Trophoblast cell (in vitro differentiated cells and primary cell): ENCODE measurements around the gene OPRM1.

Experiments
- DNase-seq, 2 donors: peaks; one replicate each; pipeline ENCODE4 v3.0.0-alpha.2; 2016
- H2AFZ ChIP-seq: 2 replicates; pipeline ENCODE4 v1.6.1; 2013; ENCODE audit warnings: low read length, moderate library complexity, mild to moderate bottlenecking; ENCODE audit not compliant: insufficient read depth, poor library complexity
- H2AK5ac ChIP-seq: 2 replicates; pipeline ENCODE4 v1.6.1; 2013; ENCODE audit warnings: mild to moderate bottlenecking, low read length
- H2BK120ac ChIP-seq: 2 replicates; pipeline ENCODE4 v1.6.1; 2013; ENCODE audit warnings: low read length, mild to moderate bottlenecking, moderate library complexity; ENCODE audit not compliant: insufficient read depth, poor library complexity
- H2BK12ac ChIP-seq: 2 replicates; pipeline ENCODE4 v1.6.1; 2013; ENCODE audit warnings: mild to moderate bottlenecking, low read length, moderate library complexity
- H2BK5ac ChIP-seq: 2 replicates; pipeline ENCODE4 v1.6.1; 2013; ENCODE audit warnings: low read length, low read depth, moderate library complexity, mild to moderate bottlenecking; ENCODE audit not compliant: poor library complexity
- H3K14ac ChIP-seq: 2 replicates; pipeline ENCODE4 v1.6.1; 2013; ENCODE audit warnings: mild to moderate bottlenecking, low read length
- H3K18ac ChIP-seq: 2 replicates; pipeline ENCODE4 v1.6.1; 2013; ENCODE audit warnings: mild to moderate bottlenecking, low read length
- H3K23ac ChIP-seq: 2 replicates; pipeline ENCODE4 v1.6.1; 2013; ENCODE audit warnings: low read length
- H3K27ac ChIP-seq: 2 replicates; pipeline ENCODE4 v1.5.1; 2013; ENCODE audit warnings: low read depth, mild to moderate bottlenecking, inconsistent platforms, low read length, moderate library complexity
- H3K27me3 ChIP-seq: 2 replicates; pipeline ENCODE4 v1.6.1; 2013; ENCODE audit warnings: inconsistent platforms, mild to moderate bottlenecking, low read length, moderate library complexity; ENCODE audit not compliant: insufficient read depth
- H3K36me3 ChIP-seq, 2 experiments: 1 replicate in 1 of 2; 2 replicates in 1 of 2; pipeline ENCODE4 v1.6.1; 2013; ENCODE audit warnings: low read length in 2 of 2, mild to moderate bottlenecking in 2 of 2, moderate library complexity in 1 of 2; ENCODE audit not compliant: insufficient read depth in 2 of 2, control insufficient read depth in 1 of 2
- H3K4ac ChIP-seq: 2 replicates; pipeline ENCODE4 v1.6.1; 2013; ENCODE audit warnings: low read depth, mild to moderate bottlenecking, low read length, moderate library complexity
- H3K4me1 ChIP-seq, 2 experiments: 1 replicate in 1 of 2; 2 replicates in 1 of 2; pipeline ENCODE4 v1.6.1; 2013; ENCODE audit warnings: low read length in 2 of 2, mild to moderate bottlenecking in 2 of 2, moderate library complexity in 1 of 2; ENCODE audit not compliant: insufficient read depth in 2 of 2, control insufficient read depth in 1 of 2
- H3K4me2 ChIP-seq: 2 replicates; pipeline ENCODE4 v1.6.1; 2013; ENCODE audit warnings: inconsistent platforms, mild to moderate bottlenecking, low read length, moderate library complexity
- H3K4me3 ChIP-seq: 2 replicates; pipeline ENCODE4 v1.5.1; 2013; ENCODE audit warnings: mild to moderate bottlenecking, low read depth, low read length, inconsistent platforms
- H3K79me1 ChIP-seq: one replicate; pipeline ENCODE4 v1.6.1; 2013; ENCODE audit warnings: low read length
- H3K79me2 ChIP-seq: 2 replicates; pipeline ENCODE4 v1.6.1; 2013; ENCODE audit warnings: low read length, mild to moderate bottlenecking; ENCODE audit not compliant: control insufficient read depth, insufficient read depth, poor library complexity
- H3K9ac ChIP-seq: 2 replicates; pipeline ENCODE4 v1.6.1; 2013; ENCODE audit warnings: mild to moderate bottlenecking, low read length
- H3K9me3 ChIP-seq: 2 replicates; pipeline ENCODE4 v1.6.1; 2013; ENCODE audit warnings: low read depth, mild to moderate bottlenecking, control low read depth, inconsistent platforms, low read length; ENCODE audit not compliant: insufficient read depth
- H4K12ac ChIP-seq: 2 replicates; pipeline ENCODE4 v1.6.1; 2013; ENCODE audit warnings: low read depth, mild to moderate bottlenecking, low read length, moderate library complexity
- H4K8ac ChIP-seq: 2 replicates; pipeline ENCODE4 v1.6.1; 2013; ENCODE audit warnings: low read depth, mild to moderate bottlenecking, low read length, moderate library complexity
- H4K91ac ChIP-seq: one replicate; pipeline ENCODE4 v1.6.1; 2013; ENCODE audit warnings: low read depth, mild to moderate bottlenecking, low read length, moderate library complexity
- WGBS: extraction: QIAGEN DNeasy Blood & Tissue Kit; methylation state at CpG from one replicate; pipeline ENCODE4 v1.1.7; 2013; ENCODE audit warnings: missing lambda C conversion rate; ENCODE audit not compliant: insufficient read length, insufficient coverage; ENCODE audit errors: extremely low coverage; 5-methylcytosine and 5-hydroxymethylcytosine counted together

OPRM1 gene

GRCh38 chr6:154267508-154268106 lies 228.6 kb downstream of the OPRM1 start:
- H3K14ac ChIP-seq: no peak overlapping the region
- H3K4me3 ChIP-seq: no peak overlapping the region
- H4K91ac ChIP-seq: no peak overlapping the region
- H3K4ac ChIP-seq: no peak overlapping the region
- no peak overlapping the region for H3K18ac ChIP-seq
- H3K9me3 ChIP-seq: no peaks in the 10 kb centered on the region
- no CpG with 5 or more reads among the region's 3 CpGs for WGBS
- no peaks in the 10 kb centered on the region for H3K27me3 ChIP-seq
- no peak overlapping the region for H2BK120ac ChIP-seq
- H4K12ac ChIP-seq: no peak overlapping the region
- H2BK5ac ChIP-seq: no peak overlapping the region
- H3K9ac ChIP-seq: no peak overlapping the region
- H3K79me1 ChIP-seq: no peaks in the 10 kb centered on the region
- no peak overlapping the region for H2AFZ ChIP-seq
- H3K27ac ChIP-seq: no peak overlapping the region
- H3K4me1 ChIP-seq: no peaks in the 10 kb centered on the region
- no peak for DNase-seq
- H3K4me2 ChIP-seq: no peak overlapping the region
- no peaks in the 10 kb centered on the region for H3K79me2 ChIP-seq
- no peak overlapping the region for H2BK12ac ChIP-seq
- H2AK5ac ChIP-seq: no peak overlapping the region
- no peak overlapping the region for H4K8ac ChIP-seq
- no peak overlapping the region for H3K23ac ChIP-seq
- H3K36me3 ChIP-seq: no peaks in the 10 kb centered on the region

GRCh38 chr6:154268486-154268885 lies 229.4 kb downstream of the OPRM1 start:
- H3K79me1 ChIP-seq: no peaks in the 10 kb centered on the region
- H3K9me3 ChIP-seq: no peaks in the 10 kb centered on the region
- H3K14ac ChIP-seq: no peak overlapping the region
- no peak overlapping the region for H2BK120ac ChIP-seq
- WGBS: no CpG with 5 or more reads among the region's 3 CpGs
- no peaks in the 10 kb centered on the region for H3K4me1 ChIP-seq
- no peaks in the 10 kb centered on the region for H3K36me3 ChIP-seq
- no peak overlapping the region for H3K9ac ChIP-seq
- no peaks in the 10 kb centered on the region for H3K27me3 ChIP-seq
- no peak overlapping the region for H2AFZ ChIP-seq
- no peak overlapping the region for H3K4me3 ChIP-seq
- no peak for DNase-seq
- no peak overlapping the region for H2BK12ac ChIP-seq
- H2AK5ac ChIP-seq: no peak overlapping the region
- H3K27ac ChIP-seq: no peak overlapping the region
- no peak overlapping the region for H4K91ac ChIP-seq
- H3K79me2 ChIP-seq: no peaks in the 10 kb centered on the region
- no peak overlapping the region for H4K12ac ChIP-seq
- no peak overlapping the region for H3K23ac ChIP-seq
- no peak overlapping the region for H3K4ac ChIP-seq
- no peak overlapping the region for H3K18ac ChIP-seq
- H3K4me2 ChIP-seq: no peak overlapping the region
- H4K8ac ChIP-seq: no peak overlapping the region
- no peak overlapping the region for H2BK5ac ChIP-seq

GRCh38 chr6:154274168-154274567 lies 235.1 kb downstream of the OPRM1 start:
- DNase-seq: no peak
- Histone ChIP-seq H4K91ac (no peak overlapping the region), H3K4me2 (no peak overlapping the region), H2AK5ac (no peak overlapping the region), H2BK12ac (no peak overlapping the region), H3K9ac (no peak overlapping the region), H3K9me3 (no peaks in the 10 kb centered on the region), H4K8ac (no peak overlapping the region), H3K4me1 (no peaks in the 10 kb centered on the region), H3K79me2 (no peaks in the 10 kb centered on the region), H3K36me3 (no peaks in the 10 kb centered on the region), H3K18ac (no peak overlapping the region), H4K12ac (no peak overlapping the region), H3K23ac (no peak overlapping the region), H2BK5ac (no peak overlapping the region), H3K4me3 (no peak overlapping the region), H2AFZ (no peak overlapping the region), H3K27ac (no peak overlapping the region), H3K14ac (no peak overlapping the region), H3K27me3 (no peaks in the 10 kb centered on the region), H3K4ac (no peak overlapping the region), H2BK120ac (no peak overlapping the region), H3K79me1 (no peaks in the 10 kb centered on the region)
- WGBS: no CpG with 5 or more reads among the region's 2 CpGs

- no peak overlapping the region for H4K8ac ChIP-seq
- no peak overlapping the region for H3K4me3 ChIP-seq
- H3K23ac ChIP-seq: no peak overlapping the region
- H2BK120ac ChIP-seq: no peak overlapping the region
- H4K12ac ChIP-seq: no peak overlapping the region
- H3K9ac ChIP-seq: peak overlapping the region; percentile 4
- H3K79me1 ChIP-seq: no peaks in the 10 kb centered on the region
- H3K27ac ChIP-seq: no peak overlapping the region
- H3K36me3 ChIP-seq: no peaks in the 10 kb centered on the region
- H4K91ac ChIP-seq: no peak overlapping the region
- no peak overlapping the region for H3K4me2 ChIP-seq
- no peaks in the 10 kb centered on the region for H3K4me1 ChIP-seq
- no peak overlapping the region for H2AFZ ChIP-seq
- H2AK5ac ChIP-seq: no peak overlapping the region
- DNase-seq: peak in 1 of 2 donors; percentile 75
- no peak overlapping the region for H3K4ac ChIP-seq
- no peaks in the 10 kb centered on the region for H3K9me3 ChIP-seq
- no peaks in the 10 kb centered on the region for H3K79me2 ChIP-seq
- no CpG with 5 or more reads among the region's 11 CpGs for WGBS
- no peak overlapping the region for H3K14ac ChIP-seq
- no peak overlapping the region for H2BK12ac ChIP-seq
- no peaks in the 10 kb centered on the region for H3K27me3 ChIP-seq
- H3K18ac ChIP-seq: no peak overlapping the region
- no peak overlapping the region for H2BK5ac ChIP-seq
Measured at GRCh38 chr6:154276810-154277628, 238.0 kb downstream of the OPRM1 start.
